ENCODE data around the gene GET3. TPM values are rescaled to one million over a fixed set of nuclear protein-coding genes. Genes with fewer than 3 reads are reported as not detected.
A peak's percentile ranks its signal among the peaks of the same experiment; 100 is the strongest.
"Not testable (repeated sequence)": the region's sequence is repeated elsewhere in the genome, so short reads cannot be mapped to it uniquely, and the experiment has no call there.

GET3 gene
- total RNA-seq = 10 to 100 TPM; 67.2 to 68.3 TPM

GRCh38 chr19:12736995-12737834 is at the start of gene GET3:
Gene GET3, plus strand, starts transcription at chr19:12737497. Its CDS starts 9 bp downstream, at chr19:12737506.
- POLR2A ChIA-PET = interaction anchor here (0.5 to 0.8 kb wide), 4 partner anchors 56 to 1125 kb away, joined by 3 to 5 read pairs (median 4); partner anchors contain the start of gene RNASEH2A

GRCh38 chr19:12689012-12689411 is 48.3 kb upstream of the GET3 start:
- CTCF ChIA-PET = no interaction called here
- Mint-ChIP-seq H3K4me1 (no peaks in the 10 kb centered on the region), H3K27me3 (no peaks in the 10 kb centered on the region)

More at GRCh38 chr19:12736995-12737834, at the start of gene GET3:
- no peaks in the 10 kb centered on the region for H3K9me3 Mint-ChIP-seq
- peaks cover 39% of the 10 kb centered on the region for H3K4me1 Mint-ChIP-seq
- CTCF ChIA-PET = interaction anchor here (0.6 to 2.0 kb wide), 7 partner anchors 10 to 28 kb away, joined by 3 to 8 read pairs (median 4); no protein-coding TSS in a partner anchor
- peaks cover 26% of the 10 kb centered on the region for H3K36me3 Mint-ChIP-seq (ENCODE audit: low read depth)
- H3K4me3 Mint-ChIP-seq = peak within 1 kb of the TSS; percentile 99
- peak within 1 kb of the TSS; percentile 94 for H3K27ac Mint-ChIP-seq
- DNase-seq = peak; percentile 89
- H3K27me3 Mint-ChIP-seq = no peaks in the 10 kb centered on the region

GRCh38 chr19:12689581-12690216 is 47.6 kb upstream of the GET3 start:
- no peak for DNase-seq
- Mint-ChIP-seq H3K27ac (no peak overlapping the region), H3K36me3 (ENCODE audit: low read depth) (no peaks in the 10 kb centered on the region), H3K4me3 (no peak overlapping the region), H3K9me3 (no peaks in the 10 kb centered on the region), H3K27me3 (no peaks in the 10 kb centered on the region), H3K4me1 (peaks cover 5% of the 10 kb centered on the region)
- ChIA-PET CTCF (interaction anchor here (0.7 kb wide), 1 partner anchor 11 kb away, joined by 3 read pairs; no protein-coding TSS in a partner anchor), POLR2A (no interaction called here)

More at GRCh38 chr19:12689012-12689411, 48.3 kb upstream of the GET3 start:
- no peak overlapping the region for H3K4me3 Mint-ChIP-seq
- H3K9me3 Mint-ChIP-seq = no peaks in the 10 kb centered on the region
- H3K27ac Mint-ChIP-seq = no peak overlapping the region
- POLR2A ChIA-PET = no interaction called here
- DNase-seq = no peak
- H3K36me3 Mint-ChIP-seq (ENCODE audit: low read depth) = no peaks in the 10 kb centered on the region

GRCh38 chr19:12692960-12693359 is 44.3 kb upstream of the GET3 start:
- DNase-seq = no peak
- ChIA-PET POLR2A (no interaction called here), CTCF (interaction anchor here (0.6 kb wide), 2 partner anchors 27 to 34 kb away, joined by 3 read pairs; no protein-coding TSS in a partner anchor)
- Mint-ChIP-seq H3K4me1 (peaks cover 20% of the 10 kb centered on the region), H3K9me3 (no peaks in the 10 kb centered on the region), H3K4me3 (no peak overlapping the region), H3K27ac (no peak overlapping the region), H3K36me3 (ENCODE audit: low read depth) (peaks cover 2% of the 10 kb centered on the region), H3K27me3 (no peaks in the 10 kb centered on the region)

GRCh38 chr19:12694641-12695040 is 42.7 kb upstream of the GET3 start:
- Mint-ChIP-seq H3K4me1 (peaks cover 24% of the 10 kb centered on the region), H3K4me3 (peak overlapping the region; percentile 92), H3K9me3 (no peaks in the 10 kb centered on the region), H3K27me3 (no peaks in the 10 kb centered on the region), H3K36me3 (ENCODE audit: low read depth) (peaks cover 7% of the 10 kb centered on the region), H3K27ac (no peak overlapping the region)
- CTCF ChIA-PET = interaction anchor here (0.7 to 2.4 kb wide), 2 partner anchors 8 to 97 kb away, joined by 4 to 7 read pairs; partner anchors contain the start of gene JUNB
- POLR2A ChIA-PET = no interaction called here
- no peak for DNase-seq

- Mint-ChIP-seq H3K4me1 (peaks cover 24% of the 10 kb centered on the region), H3K9me3 (no peaks in the 10 kb centered on the region), H3K4me3 (peak overlapping the region; percentile 92), H3K36me3 (ENCODE audit: low read depth) (peaks cover 7% of the 10 kb centered on the region), H3K27ac (no peak overlapping the region), H3K27me3 (no peaks in the 10 kb centered on the region)
- no peak for DNase-seq
- ChIA-PET CTCF (interaction anchor here (2.4 kb wide), 1 partner anchor 9 kb away, joined by 7 read pairs; no protein-coding TSS in a partner anchor), POLR2A (no interaction called here)
These were observed 42.2 kb upstream of the GET3 start for GRCh38 chr19:12695096-12695495.

DNA sequence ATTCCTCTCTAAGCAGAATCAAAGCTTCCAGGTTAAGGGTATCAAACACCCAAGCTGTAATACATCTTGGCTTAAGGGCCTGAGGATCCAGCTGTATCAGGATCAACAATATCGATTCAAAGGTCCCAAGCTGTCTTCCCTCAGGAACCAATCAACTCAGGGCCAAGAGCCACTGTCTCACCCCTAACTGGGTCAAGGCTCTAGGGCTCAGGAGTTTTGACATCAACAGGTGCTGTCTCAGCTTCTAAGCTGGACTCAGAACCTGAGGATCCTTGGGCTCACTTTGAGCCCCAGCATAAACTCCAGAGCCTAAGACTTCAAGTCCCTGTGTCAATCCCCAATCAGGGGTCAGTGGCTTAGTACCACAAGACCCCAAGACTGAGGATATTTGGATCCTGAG is 41.8 kb upstream of the GET3 start:
- Mint-ChIP-seq H3K27me3 (no peaks in the 10 kb centered on the region), H3K36me3 (ENCODE audit: low read depth) (peaks cover 7% of the 10 kb centered on the region), H3K4me3 (peak overlapping the region; percentile 92), H3K9me3 (no peaks in the 10 kb centered on the region), H3K27ac (no peak overlapping the region), H3K4me1 (peaks cover 24% of the 10 kb centered on the region)
- ChIA-PET POLR2A (no interaction called here), CTCF (interaction anchor here (2.4 kb wide), 1 partner anchor 9 kb away, joined by 7 read pairs; no protein-coding TSS in a partner anchor)
- no peak for DNase-seq

- peak; percentile 26 for DNase-seq
- ChIA-PET CTCF (interaction anchor here (1.2 to 2.4 kb wide), 4 partner anchors 9 to 87 kb away, joined by 4 to 7 read pairs (median 4); no protein-coding TSS in a partner anchor), POLR2A (no interaction called here)
- H3K4me3 Mint-ChIP-seq = peak overlapping the region; percentile 92
- peak overlapping the region; percentile 97 for H3K27ac Mint-ChIP-seq
- peaks cover 24% of the 10 kb centered on the region for H3K4me1 Mint-ChIP-seq
- no peaks in the 10 kb centered on the region for H3K9me3 Mint-ChIP-seq
- H3K36me3 Mint-ChIP-seq (ENCODE audit: low read depth) = peaks cover 8% of the 10 kb centered on the region
- H3K27me3 Mint-ChIP-seq = no peaks in the 10 kb centered on the region
These were observed 41.3 kb upstream of the GET3 start for GRCh38 chr19:12695997-12696365.

- CTCF ChIA-PET = interaction anchor here (1.2 to 2.4 kb wide), 6 partner anchors 9 to 151 kb away, joined by 3 to 7 read pairs (median 4); no protein-coding TSS in a partner anchor
- peak; percentile 97 for DNase-seq
These were observed 40.6 kb upstream of the GET3 start, which contains the start of gene FBXW9 for GRCh38 chr19:12696366-12697335. Gene FBXW9, minus strand, starts transcription at chr19:12696631. Its CDS starts 50 bp downstream, at chr19:12696581.

GRCh38 chr19:12697425-12697824 is 39.9 kb upstream of the GET3 start:
- Mint-ChIP-seq H3K27ac (peak overlapping the region; percentile 97), H3K4me1 (peaks cover 24% of the 10 kb centered on the region), H3K4me3 (peak overlapping the region; percentile 58), H3K36me3 (ENCODE audit: low read depth) (peaks cover 14% of the 10 kb centered on the region)
- H3K27me3 Mint-ChIP-seq, H3K9me3 Mint-ChIP-seq, DNase-seq, POLR2A ChIA-PET: not testable (repeated sequence)
- CTCF ChIA-PET = interaction anchor here (1.2 to 1.6 kb wide), 5 partner anchors 8 to 150 kb away, joined by 3 to 5 read pairs (median 4); no protein-coding TSS in a partner anchor

More at GRCh38 chr19:12696366-12697335, 40.6 kb upstream of the GET3 start, which contains the start of gene FBXW9:
- peaks cover 13% of the 10 kb centered on the region for H3K36me3 Mint-ChIP-seq (ENCODE audit: low read depth)
- H3K27ac Mint-ChIP-seq = peak within 1 kb of the TSS; percentile 97
- no peaks in the 10 kb centered on the region for H3K9me3 Mint-ChIP-seq
- peaks cover 24% of the 10 kb centered on the region for H3K4me1 Mint-ChIP-seq
- POLR2A ChIA-PET = no interaction called here
- peak within 1 kb of the TSS; percentile 92 for H3K4me3 Mint-ChIP-seq
- no peaks in the 10 kb centered on the region for H3K27me3 Mint-ChIP-seq

- ChIA-PET POLR2A (no interaction called here), CTCF (no interaction called here)
- H3K27ac Mint-ChIP-seq = peak overlapping the region; percentile 78
- H3K4me1 Mint-ChIP-seq = peaks cover 24% of the 10 kb centered on the region
- H3K4me3 Mint-ChIP-seq = peak overlapping the region; percentile 62
- H3K36me3 Mint-ChIP-seq (ENCODE audit: low read depth) = peaks cover 17% of the 10 kb centered on the region
- no peaks in the 10 kb centered on the region for H3K9me3 Mint-ChIP-seq
- DNase-seq = no peak
- H3K27me3 Mint-ChIP-seq = no peaks in the 10 kb centered on the region
These were observed 39.2 kb upstream of the GET3 start for GRCh38 chr19:12698138-12698537.
